PC-3 (cell line): ENCODE data around the gene PLXNB3. TPM values are rescaled to one million over a fixed set of nuclear protein-coding genes. Genes with fewer than 3 reads are reported as not detected.

Source experiments
- ATAC-seq: fragments of 200-7000 bp; cut with Tn5 transposase; 2 replicates; pipeline ENCODE4 v1.9.1; 2020; ENCODE audit warnings: mild to moderate bottlenecking, moderate library complexity
- BruUV-seq: library from RNA; stranded (reverse); fragments of 400-500 nt; replicated peaks from 2 replicates; lab custom pipeline; 2021; lab: Mats Ljungman, UMichigan
- CTCF ChIA-PET: fragments of 300-600 bp; sonication (Branson Sonifier 250); formaldehyde crosslinking; loops from one replicate; lab custom pipeline; 2022; ENCODE audit warnings: antibody characterized with exemption; lab: Charles Lee
- POLR2A ChIA-PET: fragments of 300-600 bp; sonication (Branson Sonifier 250); formaldehyde crosslinking; loops from one replicate; lab custom pipeline; 2022; ENCODE audit warnings: antibody characterized with exemption; ENCODE audit not compliant: unreplicated experiment; lab: Charles Lee
- DNase-seq: peaks from one replicate; pipeline ENCODE4 v3.0.0-alpha.2; 2015
- H2AFZ ChIP-seq: fragments of 300-600 bp; sonication (generic); 2 replicates; pipeline ENCODE4 v1.6.0; 2016; ENCODE audit warnings: antibody characterized with exemption, low read length
- H3F3A ChIP-seq: fragments of 300-600 bp; sonication (generic); one replicate; pipeline ENCODE4 v1.6.0; 2017; ENCODE audit warnings: antibody characterized with exemption, low read length, control low read depth, mild to moderate bottlenecking; ENCODE audit not compliant: unreplicated experiment
- H3K27ac ChIP-seq: fragments of 300-600 bp; sonication (generic); 2 replicates; pipeline ENCODE4 v1.5.1; 2016; ENCODE audit warnings: mild to moderate bottlenecking, low read length
- H3K27me3 ChIP-seq: fragments of 300-600 bp; sonication (generic); 2 replicates; pipeline ENCODE4 v1.6.1; 2016; ENCODE audit warnings: low read length, mixed read lengths
- H3K36me3 ChIP-seq: fragments of 300-600 bp; sonication (generic); 2 replicates; pipeline ENCODE4 v1.6.1; 2016; ENCODE audit warnings: low read depth, mixed run types, low read length, mixed read lengths
- H3K4me1 ChIP-seq: fragments of 300-600 bp; sonication (generic); 2 replicates; pipeline ENCODE4 v1.5.1; 2016; ENCODE audit warnings: low read length; ENCODE audit not compliant: insufficient read depth
- H3K4me2 ChIP-seq: fragments of 300-600 bp; sonication (generic); 2 replicates; pipeline ENCODE4 v1.6.0; 2016; ENCODE audit warnings: low read length
- H3K4me3 ChIP-seq: fragments of 300-600 bp; sonication (generic); 2 replicates; pipeline ENCODE4 v1.5.1; 2016; ENCODE audit warnings: mild to moderate bottlenecking, low read length, mixed read lengths
- H3K79me2 ChIP-seq: fragments of 300-600 bp; sonication (generic); 2 replicates; pipeline ENCODE4 v1.6.1; 2017; ENCODE audit warnings: low read length, mixed read lengths
- H3K9ac ChIP-seq: fragments of 300-600 bp; sonication (generic); 2 replicates; pipeline ENCODE4 v1.6.0; 2016; ENCODE audit warnings: mild to moderate bottlenecking, low read length
- H3K9me2 ChIP-seq: fragments of 300-600 bp; sonication (generic); replicated peaks from 2 replicates; pipeline ENCODE4 v1.6.1; 2016; ENCODE audit warnings: mixed run types, low read length, mixed read lengths
- H3K9me3 ChIP-seq: fragments of 300-600 bp; sonication (generic); 2 replicates; pipeline ENCODE4 v1.6.1; 2016; ENCODE audit warnings: low read length, mixed read lengths
- H4K20me1 ChIP-seq: fragments of 300-600 bp; sonication (generic); 2 replicates; pipeline ENCODE4 v1.6.1; 2016; ENCODE audit warnings: low read length, mixed read lengths
- EZH2 ChIP-seq: fragments of 300-600 bp; sonication (generic); IDR thresholded peaks from one replicate; pipeline ENCODE4 v1.6.1; 2017; ENCODE audit warnings: antibody characterized with exemption, mild to moderate bottlenecking, low read length; ENCODE audit not compliant: unreplicated experiment
- EZH2phosphoT487 ChIP-seq: fragments of 300-600 bp; sonication (generic); IDR thresholded peaks from 2 replicates; pipeline ENCODE4 v1.6.1; 2018; ENCODE audit warnings: mild to moderate bottlenecking, antibody characterized with exemption, low read length, borderline replicate concordance
- intact Hi-C: fragments of 100-400 bp; cut with micrococcal nuclease; formaldehyde crosslinking; loops from 2 replicates; pipeline ENCODE4 v1.9.0; 2023
- total RNA-seq: library from RNA; depleted of rRNA; stranded (reverse); fragments of >200 nt; gene quantifications from 2 replicates; pipeline ENCODE4 v1.2.3, GENCODE V29; 2014
- TF ChIP-seq, protein P1 (sequence below): fragments of 300-600 bp; sonication (generic); conservative IDR thresholded peaks from 2 replicates; pipeline ENCODE4 v1.5.1; 2017; ENCODE audit warnings: antibody characterized with exemption, low read depth, mild to moderate bottlenecking, low read length

The PLXNB3 gene
- total RNA-seq, 1 experiment from 2014 or later, result 27.3 TPM

DNA sequence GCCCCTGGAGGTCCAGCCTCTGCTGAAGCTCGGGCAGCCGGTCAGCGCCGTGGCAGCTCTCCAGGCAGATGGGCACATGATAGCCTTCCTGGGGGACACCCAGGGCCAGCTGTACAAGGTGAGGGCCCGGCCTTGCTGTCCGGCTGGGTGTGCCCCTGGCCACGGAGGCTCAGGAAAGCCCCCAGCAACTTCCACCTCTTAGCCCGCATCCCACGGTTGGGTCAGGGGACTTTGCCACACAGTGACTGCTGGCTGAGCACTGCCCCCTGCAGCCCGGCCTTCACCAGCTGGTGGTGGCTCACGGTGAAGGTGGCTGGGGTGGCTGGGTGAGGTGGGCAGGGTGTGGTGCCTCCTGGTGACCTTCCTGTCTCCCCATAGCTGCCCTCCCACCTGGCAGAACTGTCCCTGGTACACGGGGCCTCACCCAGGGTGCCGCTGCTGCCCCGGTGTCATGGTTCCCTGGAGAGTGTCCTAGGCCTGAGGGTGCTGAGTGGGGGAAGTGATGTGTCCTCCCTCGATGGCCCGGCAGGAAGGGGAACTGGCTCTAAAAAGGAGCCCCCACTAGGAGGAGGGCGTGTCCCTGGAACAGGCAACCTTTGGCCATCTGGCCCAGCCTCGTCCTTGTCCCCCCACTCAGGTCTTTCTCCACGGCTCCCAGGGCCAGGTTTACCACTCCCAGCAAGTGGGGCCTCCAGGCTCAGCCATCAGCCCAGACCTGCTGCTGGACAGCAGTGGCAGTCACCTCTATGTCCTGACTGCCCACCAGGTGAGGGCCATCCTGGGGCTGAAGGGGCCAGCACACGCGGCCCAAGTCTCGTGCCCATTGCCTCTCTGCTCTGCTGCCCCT is 4.5 kb downstream of the PLXNB3 start:
- no peaks in the 10 kb centered on the region for H3F3A ChIP-seq
- H3K27ac ChIP-seq, result no peak overlapping the region
- no peak overlapping the region for H3K9ac ChIP-seq
- H3K4me3 ChIP-seq, result no peak overlapping the region
- H3K9me3 ChIP-seq, result no peaks in the 10 kb centered on the region
- H3K27me3 ChIP-seq, result no peaks in the 10 kb centered on the region
- no peak overlapping the region for H2AFZ ChIP-seq
- no peaks in the 10 kb centered on the region for H4K20me1 ChIP-seq
- H3K4me1 ChIP-seq, result peaks cover 28% of the 10 kb centered on the region
- H3K36me3 ChIP-seq, result no peaks in the 10 kb centered on the region
- TF ChIP-seq EZH2, result no peak
- no peak for TF ChIP-seq EZH2phosphoT487
- TF ChIP-seq, protein P1, sequence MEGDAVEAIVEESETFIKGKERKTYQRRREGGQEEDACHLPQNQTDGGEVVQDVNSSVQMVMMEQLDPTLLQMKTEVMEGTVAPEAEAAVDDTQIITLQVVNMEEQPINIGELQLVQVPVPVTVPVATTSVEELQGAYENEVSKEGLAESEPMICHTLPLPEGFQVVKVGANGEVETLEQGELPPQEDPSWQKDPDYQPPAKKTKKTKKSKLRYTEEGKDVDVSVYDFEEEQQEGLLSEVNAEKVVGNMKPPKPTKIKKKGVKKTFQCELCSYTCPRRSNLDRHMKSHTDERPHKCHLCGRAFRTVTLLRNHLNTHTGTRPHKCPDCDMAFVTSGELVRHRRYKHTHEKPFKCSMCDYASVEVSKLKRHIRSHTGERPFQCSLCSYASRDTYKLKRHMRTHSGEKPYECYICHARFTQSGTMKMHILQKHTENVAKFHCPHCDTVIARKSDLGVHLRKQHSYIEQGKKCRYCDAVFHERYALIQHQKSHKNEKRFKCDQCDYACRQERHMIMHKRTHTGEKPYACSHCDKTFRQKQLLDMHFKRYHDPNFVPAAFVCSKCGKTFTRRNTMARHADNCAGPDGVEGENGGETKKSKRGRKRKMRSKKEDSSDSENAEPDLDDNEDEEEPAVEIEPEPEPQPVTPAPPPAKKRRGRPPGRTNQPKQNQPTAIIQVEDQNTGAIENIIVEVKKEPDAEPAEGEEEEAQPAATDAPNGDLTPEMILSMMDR, result 0 out of 2 replicates have a peak, but pooled peaks have one; percentile 15
- CTCF ChIA-PET, result no interaction called here
- no peak overlapping the region for H3K4me2 ChIP-seq
- no peaks in the 10 kb centered on the region for H3K9me2 ChIP-seq
- DNase-seq, result no peak
- intact Hi-C loops, result no loop called here
- POLR2A ChIA-PET, result no interaction called here
- BruUV-seq, result no TSS peak
- peaks cover 25% of the 10 kb centered on the region for H3K79me2 ChIP-seq
- no peak for ATAC-seq

DNA sequence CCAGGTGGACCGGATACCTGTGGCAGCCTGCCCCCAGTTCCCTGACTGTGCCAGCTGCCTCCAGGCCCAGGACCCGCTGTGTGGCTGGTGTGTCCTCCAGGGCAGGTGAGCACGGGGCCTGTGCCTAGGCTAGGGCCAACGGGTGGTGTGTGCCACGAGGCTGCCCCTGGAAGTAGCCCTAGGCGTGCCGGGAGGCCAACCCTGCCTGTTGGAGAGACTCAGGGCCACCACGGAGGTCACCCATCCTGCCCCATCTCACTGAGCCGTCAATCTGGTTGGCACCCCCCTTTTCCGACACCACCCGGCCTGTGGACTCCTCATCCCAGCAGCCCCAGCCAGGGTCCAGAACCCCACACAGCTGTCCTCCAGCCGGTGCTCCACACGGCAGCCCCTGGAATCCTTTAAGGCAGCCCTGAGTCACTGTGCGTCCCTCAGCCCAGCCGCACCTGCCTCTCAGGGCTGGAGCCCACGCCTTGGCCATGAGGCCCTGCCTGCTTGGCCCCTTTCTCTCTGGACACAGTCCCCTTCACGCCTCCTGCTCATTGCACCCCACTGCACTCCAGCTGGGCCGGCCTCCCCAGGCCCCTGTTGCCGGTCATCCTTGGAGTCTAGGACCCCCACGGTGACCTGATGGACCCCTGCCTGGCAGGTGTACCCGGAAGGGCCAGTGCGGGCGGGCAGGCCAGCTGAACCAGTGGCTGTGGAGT is 5.3 kb downstream of the PLXNB3 start:
- ATAC-seq (no peak), DNase-seq (no peak)
- peaks cover 2% of the 10 kb centered on the region; the same call in 1 of the 2 replicates for H3K36me3 ChIP-seq
- H3F3A ChIP-seq, result no peaks in the 10 kb centered on the region
- no peaks in the 10 kb centered on the region for H3K27me3 ChIP-seq
- H3K4me1 ChIP-seq, result peaks cover 26% of the 10 kb centered on the region
- H2AFZ ChIP-seq, result no peak overlapping the region
- peaks cover 23% of the 10 kb centered on the region for H3K79me2 ChIP-seq
- ChIA-PET CTCF (no interaction called here), POLR2A (no interaction called here)
- TF ChIP-seq EZH2 (no peak), EZH2phosphoT487 (no peak)
- TF ChIP-seq, protein P1, result no peak
- H4K20me1 ChIP-seq, result no peaks in the 10 kb centered on the region
- no peak overlapping the region for H3K4me3 ChIP-seq
- no peaks in the 10 kb centered on the region for H3K9me3 ChIP-seq
- H3K9ac ChIP-seq, result no peak overlapping the region
- no TSS peak for BruUV-seq
- intact Hi-C loops, result no loop called here
- H3K9me2 ChIP-seq, result no peaks in the 10 kb centered on the region
- H3K27ac ChIP-seq, result no peak overlapping the region
- no peak overlapping the region for H3K4me2 ChIP-seq
